A673 (cell line): ENCODE measurements around the gene SPIN3. TPM values are rescaled to one million over a fixed set of nuclear protein-coding genes. Genes with fewer than 3 reads are reported as not detected.
"Not testable (repeated sequence)": the region's sequence is repeated elsewhere in the genome, so short reads cannot be mapped to it uniquely, and the experiment has no call there.

Source experiments
- BruUV-seq: library from RNA; stranded (reverse); fragments of 400-500 nt; replicated peaks from 2 replicates; lab custom pipeline; 2021; lab: Mats Ljungman, UMichigan
- CTCF ChIA-PET: fragments of 300-600 bp; sonication (Branson Sonifier 250); formaldehyde crosslinking; loops from one replicate; lab custom pipeline; 2022; ENCODE audit warnings: antibody characterized with exemption; lab: Charles Lee
- POLR2A ChIA-PET: fragments of 300-600 bp; sonication (Branson Sonifier 250); formaldehyde crosslinking; loops from one replicate; lab custom pipeline; 2022; ENCODE audit warnings: antibody characterized with exemption; ENCODE audit not compliant: low non-redundant PET; lab: Charles Lee
- DNase-seq: peaks from one replicate; pipeline ENCODE4 v3.0.0-alpha.2; 2015; ENCODE audit warnings: low spot score
- H3K27ac ChIP-seq: fragments of 200-600 bp; sonication (generic); 2 replicates; pipeline ENCODE4 v1.5.1; 2016; ENCODE audit warnings: mixed run types, low read depth, mild to moderate bottlenecking, mixed read lengths, antibody characterized with exemption, low read length; ENCODE audit not compliant: poor library complexity, severe bottlenecking
- H3K27me3 ChIP-seq: fragments of 200-600 bp; sonication (generic); replicated peaks from 2 replicates; pipeline ENCODE4 v1.6.1; 2017; ENCODE audit warnings: mixed run types, low read depth, mild to moderate bottlenecking, mixed read lengths, antibody characterized with exemption, low read length; ENCODE audit not compliant: insufficient read depth, poor library complexity
- H3K36me3 ChIP-seq: fragments of 200-600 bp; sonication (generic); 2 replicates; pipeline ENCODE4 v1.6.1; 2016; ENCODE audit warnings: mixed run types, mild to moderate bottlenecking, mixed read lengths, antibody characterized with exemption, low read length; ENCODE audit not compliant: insufficient read depth, poor library complexity, severe bottlenecking
- H3K4me1 ChIP-seq: fragments of 200-600 bp; sonication (generic); 2 replicates; pipeline ENCODE4 v1.6.1; 2017; ENCODE audit warnings: mixed run types, mild to moderate bottlenecking, mixed read lengths, antibody characterized with exemption, low read length; ENCODE audit not compliant: insufficient read depth, poor library complexity, severe bottlenecking
- H3K4me3 ChIP-seq: fragments of 200-600 bp; sonication (generic); 2 replicates; pipeline ENCODE4 v1.5.1; 2016; ENCODE audit warnings: low read depth, mixed run types, mild to moderate bottlenecking, mixed read lengths, low read length; ENCODE audit not compliant: poor library complexity, severe bottlenecking
- H3K9me3 ChIP-seq: fragments of 200-600 bp; sonication (generic); 2 replicates; pipeline ENCODE4 v1.6.1; 2016; ENCODE audit warnings: mixed run types, low read depth, mild to moderate bottlenecking, mixed read lengths, antibody characterized with exemption, low read length; ENCODE audit not compliant: poor library complexity, severe bottlenecking
- EZH2 ChIP-seq: fragments of 200-600 bp; sonication (generic); IDR thresholded peaks from 2 replicates; pipeline ENCODE4 v1.6.1; 2017; ENCODE audit warnings: borderline replicate concordance, low read depth, mild to moderate bottlenecking, mixed read lengths, antibody characterized with exemption, low read length; ENCODE audit not compliant: poor library complexity, severe bottlenecking
- intact Hi-C: fragments of 100-400 bp; cut with micrococcal nuclease; formaldehyde crosslinking; loops from one replicate; pipeline ENCODE4 v1.10.0; 2022; ENCODE audit not compliant: unreplicated experiment
- total RNA-seq: library from RNA; stranded (reverse); gene quantifications from 2 replicates; pipeline ENCODE4 v1.2.3, GENCODE V29; 2021
- TF ChIP-seq, protein P1 (sequence below): fragments of 300-800, 200-600 bp; sonication (generic); conservative IDR thresholded peaks from 2 replicates; pipeline ENCODE4 v1.5.1; 2017; ENCODE audit warnings: low read depth, mild to moderate bottlenecking, antibody characterized with exemption, low read length, moderate library complexity, mixed read lengths

SPIN3 gene
- total RNA-seq, 1 experiment from 2014 or later: 7.3 TPM

- CTCF ChIA-PET: no interaction called here
- POLR2A ChIA-PET: no interaction called here
Measured at GRCh38 chrX:56947699-56948098, 47.6 kb downstream of the SPIN3 start.

DNA sequence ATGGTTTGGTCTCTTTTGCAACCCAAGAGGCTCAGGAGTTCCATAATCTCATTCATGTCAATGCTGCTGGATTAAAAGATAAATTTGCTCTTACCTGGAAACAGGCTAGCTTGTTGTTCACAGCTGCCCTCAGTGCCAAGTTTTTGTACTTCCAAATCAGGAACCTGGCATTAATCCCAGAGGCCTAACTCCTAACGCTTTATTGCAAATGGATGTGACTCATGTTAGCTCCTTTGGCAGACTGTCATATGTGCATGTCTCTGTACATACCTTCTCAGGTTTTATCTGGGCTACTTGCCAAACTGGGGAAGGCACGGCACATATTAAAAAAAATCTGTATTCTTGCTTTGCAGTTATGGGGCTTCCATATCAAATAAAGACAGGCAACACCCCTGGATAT is 49.1 kb downstream of the SPIN3 start:
- BruUV-seq, H3K27ac ChIP-seq, POLR2A ChIA-PET, H3K4me1 ChIP-seq, H3K27me3 ChIP-seq, H3K36me3 ChIP-seq, H3K4me3 ChIP-seq, intact Hi-C loops, H3K9me3 ChIP-seq, DNase-seq, CTCF ChIA-PET: not testable (repeated sequence)

More at GRCh38 chrX:56947699-56948098, 47.6 kb downstream of the SPIN3 start:
- intact Hi-C loops: no loop called here
- H3K36me3 ChIP-seq: no peaks in the 10 kb centered on the region
- no peaks in the 10 kb centered on the region for H3K4me1 ChIP-seq
- no TSS peak for BruUV-seq
- no peaks in the 10 kb centered on the region for H3K27me3 ChIP-seq
- TF ChIP-seq, protein P1, sequence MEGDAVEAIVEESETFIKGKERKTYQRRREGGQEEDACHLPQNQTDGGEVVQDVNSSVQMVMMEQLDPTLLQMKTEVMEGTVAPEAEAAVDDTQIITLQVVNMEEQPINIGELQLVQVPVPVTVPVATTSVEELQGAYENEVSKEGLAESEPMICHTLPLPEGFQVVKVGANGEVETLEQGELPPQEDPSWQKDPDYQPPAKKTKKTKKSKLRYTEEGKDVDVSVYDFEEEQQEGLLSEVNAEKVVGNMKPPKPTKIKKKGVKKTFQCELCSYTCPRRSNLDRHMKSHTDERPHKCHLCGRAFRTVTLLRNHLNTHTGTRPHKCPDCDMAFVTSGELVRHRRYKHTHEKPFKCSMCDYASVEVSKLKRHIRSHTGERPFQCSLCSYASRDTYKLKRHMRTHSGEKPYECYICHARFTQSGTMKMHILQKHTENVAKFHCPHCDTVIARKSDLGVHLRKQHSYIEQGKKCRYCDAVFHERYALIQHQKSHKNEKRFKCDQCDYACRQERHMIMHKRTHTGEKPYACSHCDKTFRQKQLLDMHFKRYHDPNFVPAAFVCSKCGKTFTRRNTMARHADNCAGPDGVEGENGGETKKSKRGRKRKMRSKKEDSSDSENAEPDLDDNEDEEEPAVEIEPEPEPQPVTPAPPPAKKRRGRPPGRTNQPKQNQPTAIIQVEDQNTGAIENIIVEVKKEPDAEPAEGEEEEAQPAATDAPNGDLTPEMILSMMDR: no peak
- TF ChIP-seq EZH2: no peak
- H3K9me3 ChIP-seq: no peaks in the 10 kb centered on the region
- H3K4me3 ChIP-seq: no peak overlapping the region
- no peak overlapping the region for H3K27ac ChIP-seq
- no peak for DNase-seq

- CTCF ChIA-PET, H3K9me3 ChIP-seq, DNase-seq, BruUV-seq, H3K36me3 ChIP-seq, H3K27ac ChIP-seq, H3K27me3 ChIP-seq, H3K4me3 ChIP-seq, POLR2A ChIA-PET, H3K4me1 ChIP-seq, intact Hi-C loops: not testable (repeated sequence)
Measured at GRCh38 chrX:56945226-56945625, 50.1 kb downstream of the SPIN3 start.

DNA sequence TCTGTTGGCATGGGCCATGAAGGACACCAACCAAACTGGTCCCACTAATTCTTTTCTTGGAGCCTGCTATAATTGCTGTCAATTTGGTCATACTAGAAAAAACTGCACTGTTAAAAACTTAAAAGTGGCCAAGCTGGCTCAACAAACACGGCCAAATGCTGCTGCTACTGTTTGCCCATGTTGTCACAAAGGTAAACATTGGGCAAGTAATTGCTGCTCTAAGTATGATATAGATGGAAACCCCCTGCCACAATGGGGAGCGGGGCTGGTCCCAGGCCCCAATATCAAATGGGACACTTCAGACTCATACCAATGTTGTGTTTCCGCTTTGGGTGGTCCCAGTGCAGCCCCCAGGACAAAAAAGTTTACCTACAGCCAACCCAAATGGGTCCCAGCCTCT is 52.1 kb downstream of the SPIN3 start:
- Histone ChIP-seq H3K27me3 (no peaks in the 10 kb centered on the region), H3K4me3 (no peak overlapping the region), H3K4me1 (no peaks in the 10 kb centered on the region), H3K9me3 (no peaks in the 10 kb centered on the region), H3K27ac (no peak overlapping the region), H3K36me3 (no peaks in the 10 kb centered on the region)
- no peak for TF ChIP-seq EZH2
- TF ChIP-seq, protein P1: no peak
- BruUV-seq: no TSS peak
- ChIA-PET POLR2A (no interaction called here), CTCF (no interaction called here)
- no peak for DNase-seq
- intact Hi-C loops: no loop called here

Other genes with a start within 250 kb of the SPIN3 start
- gene SPIN2B, start 126.0 kb upstream of the SPIN3 start, total RNA-seq: 9.1 and 13.4 TPM in 2 replicates
- 3.4 and 3.7 TPM in 2 replicates for gene SPIN2A, start 141.9 kb upstream of the SPIN3 start, total RNA-seq